ENCODE results near the gene LILRA6.
"Not testable (repeated sequence)": the region's sequence is repeated elsewhere in the genome, so short reads cannot be mapped to it uniquely, and the experiment has no call there.

The LILRA6 gene

GRCh38 chr19:54207676-54207982, 35.0 kb downstream of the LILRA6 start:
- DNase-seq = no peak

- DNase-seq = peak in 3 of 4 experiments; percentile 33 to 68 (median 47)
Observed at GRCh38 chr19:54207193-54207592, 35.4 kb downstream of the LILRA6 start.

- peak in 1 of 4 experiments; percentile 38 for DNase-seq
Observed at GRCh38 chr19:54206831-54207177, 35.8 kb downstream of the LILRA6 start.

- peak; percentile 30 to 58 (median 55) for DNase-seq
Observed at GRCh38 chr19:54206030-54206830, 36.4 kb downstream of the LILRA6 start.

GRCh38 chr19:54204767-54205468, 37.7 kb downstream of the LILRA6 start:
- DNase-seq = no peak

GRCh38 chr19:54203151-54203611, 39.4 kb downstream of the LILRA6 start:
- no peak for DNase-seq

GRCh38 chr19:54201980-54202379, 40.6 kb downstream of the LILRA6 start:
- peak in 1 of 4 experiments; percentile 38 for DNase-seq

- DNase-seq = no peak
Observed at GRCh38 chr19:54201172-54201701, 41.4 kb downstream of the LILRA6 start.

- no peak for DNase-seq
Observed at GRCh38 chr19:54199401-54199800, 43.2 kb downstream of the LILRA6 start.

- peak in 3 of 4 experiments; percentile 58 to 72 (median 65) for DNase-seq
Observed at GRCh38 chr19:54197121-54197520, 45.5 kb downstream of the LILRA6 start.

- DNase-seq = peak in 1 of 4 experiments; percentile 62
Observed at GRCh38 chr19:54196536-54196935, 46.1 kb downstream of the LILRA6 start.

- DNase-seq = not testable (repeated sequence)
Observed at GRCh38 chr19:54194463-54194862, 48.1 kb downstream of the LILRA6 start.

- no peak for DNase-seq
Observed at GRCh38 chr19:54193011-54193410, 49.6 kb downstream of the LILRA6 start.

- peak in 2 of 4 experiments; percentile 28 to 42 for DNase-seq
Observed at GRCh38 chr19:54191811-54192453, 50.7 kb downstream of the LILRA6 start.

- DNase-seq = peak; percentile 89 to 97 (median 94)
Observed at GRCh38 chr19:54191011-54191810, 51.4 kb downstream of the LILRA6 start, which contains the start of gene TSEN34. TSS of gene TSEN34 (plus strand) at chr19:54191308. CDS start at chr19:54191365, 57 bp downstream.

GRCh38 chr19:54190503-54191010, 52.0 kb downstream of the LILRA6 start:
- DNase-seq = peak; percentile 100

GRCh38 chr19:54189735-54190502, 52.7 kb downstream of the LILRA6 start:
- DNase-seq = peak; percentile 100

GRCh38 chr19:54189145-54189734, 53.4 kb downstream of the LILRA6 start, which contains the start of gene MBOAT7:
TSS of gene MBOAT7 (minus strand) at chr19:54189580. CDS start at chr19:54188508, 1,072 bp downstream.
- DNase-seq = no peak

- DNase-seq = peak in 2 of 4 experiments; percentile 35 to 43
Observed at GRCh38 chr19:54188215-54188871, 54.2 kb downstream of the LILRA6 start.

GRCh38 chr19:54186934-54187381, 55.6 kb downstream of the LILRA6 start:
- no peak for DNase-seq

All from suppressor macrophage (primary cell).